GM19467 (cell line): ENCODE results near the gene ADCK1.
"Not testable (repeated sequence)": the region's sequence is repeated elsewhere in the genome, so short reads cannot be mapped to it uniquely, and the experiment has no call there.

ENCODE experiments used
- ATAC-seq: cut with Tn5 transposase; IDR thresholded peaks from one replicate; pipeline ENCODE4 v1.9.1; 2021; ENCODE audit warnings: mild to moderate bottlenecking, moderate library complexity; ENCODE audit not compliant: unreplicated experiment

ADCK1 gene

DNA sequence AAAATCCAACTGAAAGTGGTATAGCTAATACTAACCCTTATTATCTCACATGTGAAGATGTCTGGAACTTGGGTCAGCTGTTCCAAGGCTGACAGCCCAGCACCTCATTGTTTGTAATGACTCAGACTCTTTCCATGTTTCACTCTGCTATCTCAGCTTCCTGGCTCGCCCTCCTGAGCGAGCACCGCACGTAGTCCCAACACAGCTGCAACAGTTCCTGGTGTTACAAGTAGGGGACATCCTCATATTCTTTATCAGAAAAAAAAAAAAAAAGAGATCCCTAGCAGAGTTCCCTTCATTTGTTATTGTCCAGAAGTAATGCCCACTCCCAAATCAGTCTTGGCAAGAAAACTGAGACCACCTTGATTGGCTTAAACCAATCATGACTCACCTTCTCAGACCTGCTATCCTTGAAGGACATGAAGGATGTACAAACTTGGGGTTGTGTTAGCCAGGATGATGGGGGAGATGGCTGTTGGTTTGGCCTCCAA is 92.5 kb downstream of the ADCK1 start:
- no peak for ATAC-seq

DNA sequence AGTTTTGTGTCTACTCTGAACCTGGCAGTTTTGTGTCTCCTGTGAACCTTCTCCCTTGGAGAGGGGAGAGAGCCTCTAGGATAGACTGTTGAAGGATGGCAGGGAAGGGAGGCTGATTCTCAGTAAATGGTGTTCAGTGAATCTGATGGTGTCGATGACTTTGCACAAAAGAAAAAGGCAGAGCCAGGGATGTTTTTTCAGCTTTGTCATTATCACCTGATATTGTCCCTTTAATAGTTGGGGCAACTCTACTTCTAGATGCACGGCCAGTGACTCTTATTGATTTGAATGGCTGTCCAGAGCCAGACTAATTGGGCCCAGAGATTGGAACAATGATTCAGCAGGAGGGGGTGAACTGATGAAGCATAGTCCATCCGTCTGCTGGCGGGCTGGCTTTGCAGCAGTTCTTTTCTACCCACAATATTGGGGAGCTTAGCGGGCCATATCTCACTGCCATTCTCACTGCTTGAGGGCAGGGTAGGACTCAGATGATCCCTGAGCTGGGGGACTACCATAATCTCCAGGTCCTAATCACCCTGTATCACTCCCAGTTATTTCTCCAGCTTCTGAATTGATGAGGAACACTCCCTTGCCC is 93.1 kb downstream of the ADCK1 start:
- no peak for ATAC-seq

DNA sequence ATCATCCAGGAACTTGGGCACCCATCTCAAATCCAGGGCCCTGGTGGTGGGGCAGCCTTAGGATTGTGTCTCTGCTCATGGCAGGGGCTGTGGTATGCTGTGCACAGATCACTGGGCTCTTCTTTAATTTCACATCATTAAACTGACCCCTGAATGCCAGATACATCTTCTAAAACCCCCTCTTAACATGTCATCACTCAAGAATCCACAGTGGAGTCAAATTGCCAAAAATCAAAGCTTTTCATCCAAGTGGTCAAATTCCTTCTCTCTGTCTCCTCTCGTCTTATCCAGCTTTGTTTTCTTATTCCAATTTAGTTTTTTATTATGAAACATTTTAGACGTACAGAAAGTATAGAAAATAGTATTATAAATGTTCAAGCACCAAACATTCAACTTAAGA is 97.5 kb downstream of the ADCK1 start:
- no peak for ATAC-seq

DNA sequence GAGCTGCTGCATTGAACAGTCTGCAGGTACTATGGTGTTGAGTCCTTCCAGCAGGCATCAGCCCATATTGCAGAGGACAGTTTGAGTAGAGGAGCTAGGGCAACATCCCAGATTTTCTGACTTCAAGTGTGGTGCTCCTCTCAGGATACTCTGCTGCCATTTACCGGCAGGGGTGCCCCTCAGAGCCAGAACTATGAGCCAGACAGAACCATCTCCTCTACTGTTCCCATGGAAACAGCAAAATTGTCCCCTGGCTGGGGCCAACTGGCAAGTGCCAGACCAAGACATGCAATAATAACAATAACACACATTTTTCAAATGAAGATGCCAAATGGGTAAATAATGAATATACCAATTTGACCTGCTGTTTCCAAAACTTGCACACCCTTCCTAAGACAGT is 102.9 kb downstream of the ADCK1 start:
- ATAC-seq = no peak

- no peak for ATAC-seq
These were observed 103.3 kb downstream of the ADCK1 start for GRCh38 chr14:77903221-77903620.

GRCh38 chr14:77903937-77904617 is 104.2 kb downstream of the ADCK1 start:
- no peak for ATAC-seq

- ATAC-seq = no peak
These were observed 106.5 kb downstream of the ADCK1 start for GRCh38 chr14:77906446-77906845.

DNA sequence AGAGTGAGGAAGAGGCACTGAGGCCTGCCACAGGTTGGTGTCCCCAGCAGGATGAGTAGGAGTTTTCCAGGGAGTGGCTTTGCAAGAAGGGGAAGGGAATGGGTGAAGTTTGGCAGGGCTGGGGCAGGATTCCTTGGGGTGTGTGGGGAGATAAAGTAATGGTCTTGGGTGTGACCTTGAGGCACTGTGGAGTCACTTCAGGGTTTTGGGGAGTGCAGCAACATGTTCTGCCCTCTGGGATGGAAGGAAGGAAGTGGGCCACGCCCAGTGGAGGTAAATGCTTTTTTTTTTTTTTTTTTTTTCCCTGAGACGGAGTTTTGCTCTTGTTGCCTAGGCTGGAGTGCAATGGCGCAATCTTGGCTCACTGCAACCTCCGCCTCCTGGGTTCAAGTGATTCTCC is 108.9 kb downstream of the ADCK1 start:
- no peak for ATAC-seq

DNA sequence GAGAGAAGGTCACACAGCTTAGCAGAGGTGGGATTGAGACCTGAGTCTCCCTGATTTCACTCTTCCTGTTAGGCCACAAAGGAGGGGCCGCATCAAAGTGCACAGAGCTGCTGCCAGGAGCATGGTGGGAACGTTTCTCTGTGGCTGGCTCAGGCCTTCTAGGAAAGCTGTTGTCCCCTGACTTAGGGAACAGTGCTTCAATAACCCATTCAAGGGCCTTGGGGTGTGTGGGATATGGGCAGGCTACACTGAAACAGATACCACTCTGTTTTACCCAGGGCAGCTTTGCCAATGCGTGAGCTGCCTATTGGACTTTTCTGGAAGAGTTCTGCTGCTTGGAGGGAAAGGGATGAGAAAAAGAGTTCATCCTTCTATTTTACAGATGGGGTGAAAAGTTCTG is 110.0 kb downstream of the ADCK1 start:
- no peak for ATAC-seq

DNA sequence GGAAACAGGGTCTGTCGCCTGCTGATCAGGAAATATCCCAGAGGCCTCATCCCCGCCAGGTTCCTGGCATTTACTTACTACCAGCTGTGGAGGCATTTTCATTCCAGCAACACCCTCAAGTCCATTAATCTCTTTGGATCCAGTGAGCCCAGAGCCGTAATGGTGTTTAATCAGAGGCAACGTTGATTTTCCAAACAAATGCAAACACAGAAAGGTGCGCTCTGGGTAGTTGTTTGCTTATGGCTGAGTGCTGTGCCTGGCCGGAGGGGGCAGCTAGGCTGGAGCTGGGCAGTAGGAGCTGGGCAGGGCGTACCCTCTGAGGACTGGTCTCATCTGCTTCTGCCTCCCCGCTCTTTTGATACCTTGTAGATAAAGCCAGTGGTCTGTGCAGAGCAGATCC is 110.6 kb downstream of the ADCK1 start:
- ATAC-seq = no peak

DNA sequence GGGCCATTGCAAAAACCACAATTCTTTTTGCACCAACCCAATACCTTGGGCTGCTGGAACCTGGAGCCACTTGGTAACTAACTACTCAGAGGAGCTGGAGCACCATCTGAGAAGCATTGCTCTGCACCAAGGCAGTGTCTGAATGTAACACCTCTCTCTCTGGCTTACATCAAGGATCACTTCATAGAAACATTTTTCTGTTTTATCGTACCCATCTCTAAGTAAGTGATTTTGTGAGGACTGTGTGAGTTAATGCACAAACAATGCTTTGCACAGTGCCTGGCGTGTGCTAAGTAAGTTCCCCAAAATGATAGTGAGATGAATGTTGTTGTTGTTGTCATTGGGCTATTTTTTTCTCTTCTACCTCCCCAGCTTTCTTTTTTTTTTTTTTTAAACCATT is 111.4 kb downstream of the ADCK1 start:
- no peak for ATAC-seq

DNA sequence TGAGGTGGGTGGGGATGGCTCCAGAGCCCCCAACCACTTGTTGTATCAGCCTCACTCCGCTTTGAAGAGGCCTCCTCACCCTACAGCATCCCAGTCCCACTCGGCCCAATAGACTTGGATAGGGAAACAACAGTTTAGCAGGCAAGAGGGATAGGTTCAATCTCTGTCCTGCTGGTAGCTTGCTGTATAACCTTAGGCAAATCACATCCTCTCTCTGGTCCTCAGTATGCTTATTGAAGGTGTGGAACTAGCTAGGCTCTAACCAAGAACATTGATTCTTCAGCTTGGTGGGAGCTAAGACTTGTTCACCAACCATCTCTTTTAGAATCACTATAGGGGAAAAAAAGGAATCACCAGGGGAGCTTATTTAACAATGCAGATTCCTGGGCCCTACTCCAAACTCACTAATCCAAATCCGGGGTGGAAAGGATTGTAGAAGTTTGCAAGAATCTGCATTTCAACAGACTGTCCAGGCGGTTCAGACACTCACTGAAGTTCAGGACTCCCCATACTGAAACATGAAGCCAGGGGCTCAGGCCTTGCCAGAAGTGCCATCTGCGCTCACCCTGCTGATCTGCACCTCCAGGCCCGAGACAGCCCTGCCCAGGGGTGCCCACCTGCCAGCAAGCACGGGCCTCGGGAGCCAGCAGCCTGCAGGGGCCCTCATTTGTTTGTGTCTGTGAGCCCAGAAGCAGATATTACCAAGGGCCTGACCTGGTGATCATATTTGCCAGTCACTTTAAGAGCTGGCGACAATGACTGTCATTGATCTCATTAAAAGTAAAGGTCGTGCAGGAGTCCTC is 113.0 kb downstream of the ADCK1 start:
- ATAC-seq = no peak

DNA sequence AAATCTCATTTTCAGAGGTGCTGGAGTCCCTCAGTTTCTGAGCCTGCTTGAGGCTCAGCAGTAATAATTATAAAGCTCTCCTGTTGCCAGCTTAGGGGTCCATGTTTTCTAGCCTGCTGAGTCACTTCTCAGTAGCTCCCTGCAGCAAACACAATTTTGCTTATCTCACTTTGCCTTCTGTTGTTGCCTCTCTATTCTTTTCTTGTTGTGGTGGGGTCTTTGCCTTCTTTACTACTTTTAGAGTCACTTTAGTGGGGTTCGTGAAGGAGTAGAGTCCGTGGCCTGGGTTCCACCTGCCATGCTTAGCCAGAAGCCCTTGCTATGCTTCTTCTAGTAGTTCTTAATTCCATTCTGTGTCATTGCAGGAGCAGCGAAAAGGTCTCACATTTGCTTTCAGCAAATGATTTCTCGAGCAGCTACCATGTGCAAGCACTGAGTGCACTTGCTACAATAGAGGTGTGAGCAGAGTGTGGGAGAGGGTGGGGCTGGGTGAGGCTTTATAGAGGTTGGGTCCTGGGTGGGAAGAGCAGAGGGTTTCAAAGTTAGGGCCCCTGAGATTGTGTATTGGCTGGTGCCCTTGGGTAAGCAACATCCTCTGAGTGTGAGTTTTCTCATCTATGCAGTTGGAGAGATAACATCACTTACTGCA is 114.3 kb downstream of the ADCK1 start:
- no peak for ATAC-seq

- not testable (repeated sequence) for ATAC-seq
These were observed 115.5 kb downstream of the ADCK1 start for GRCh38 chr14:77915390-77915789.

- ATAC-seq = no peak
These were observed 117.7 kb downstream of the ADCK1 start for GRCh38 chr14:77917491-77918201.

GRCh38 chr14:77918448-77918847 is 118.5 kb downstream of the ADCK1 start:
- ATAC-seq = no peak

DNA sequence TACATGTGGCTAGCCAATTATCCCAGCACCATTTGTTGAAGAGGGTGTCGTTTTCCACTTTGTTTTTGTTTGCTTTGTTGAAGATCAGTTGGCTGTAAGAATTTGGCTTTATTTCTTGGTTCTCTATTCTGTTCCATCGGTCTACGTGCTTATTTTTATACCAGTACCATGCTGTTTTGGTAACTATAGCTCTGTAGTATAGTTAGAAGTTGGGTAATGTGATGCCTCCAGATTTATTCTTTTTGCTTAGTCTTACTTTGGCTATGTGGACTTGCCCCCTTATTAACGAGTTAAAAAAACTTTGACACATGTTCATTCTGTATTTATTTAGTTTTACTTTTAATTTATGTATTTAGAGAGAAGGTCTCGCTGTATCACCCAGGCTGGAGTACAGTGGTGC is 120.4 kb downstream of the ADCK1 start:
- no peak for ATAC-seq

- ATAC-seq = no peak
These were observed 121.9 kb downstream of the ADCK1 start for GRCh38 chr14:77921818-77922217.

DNA sequence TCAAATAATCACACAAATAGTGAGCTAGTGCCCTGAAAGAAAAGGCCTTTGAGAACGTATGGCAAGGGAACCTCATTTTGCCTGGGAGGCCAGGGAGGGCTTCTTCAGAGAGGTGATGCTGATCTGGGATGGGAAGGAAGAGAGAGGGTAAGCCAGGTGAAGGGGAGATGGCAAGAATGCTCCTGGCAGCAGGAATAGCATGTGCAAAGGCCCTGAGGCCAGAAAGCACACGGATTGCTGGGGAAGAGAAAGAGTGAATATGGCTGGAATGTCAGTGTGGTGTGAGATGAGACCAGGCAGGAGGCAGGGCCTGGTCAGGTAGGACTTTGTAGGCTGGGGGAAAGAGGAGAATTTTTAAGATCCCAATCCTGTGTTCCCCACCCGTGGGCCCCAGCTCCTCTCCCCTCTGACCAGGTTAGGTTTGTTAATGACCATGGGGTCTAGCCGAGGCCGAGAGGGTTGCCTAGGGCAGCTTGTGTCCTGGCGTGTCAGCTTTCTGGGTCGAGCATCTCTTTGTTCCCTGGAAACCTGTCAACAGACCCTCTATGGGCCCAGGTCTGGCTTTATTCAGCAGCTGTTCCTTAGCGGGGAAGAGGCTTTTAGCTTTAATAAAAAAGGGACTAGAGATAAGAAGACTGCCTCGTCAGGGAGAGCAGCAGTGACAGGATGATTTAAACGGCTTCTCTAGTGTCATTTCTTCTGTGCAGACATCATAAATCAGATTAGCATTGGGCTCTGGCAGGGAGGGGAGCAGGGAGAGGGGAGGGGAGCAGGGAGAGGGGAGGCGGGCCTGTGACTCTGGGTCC is 123.4 kb downstream of the ADCK1 start:
- no peak for ATAC-seq
